HCT116 (cell line): ENCODE results near the gene CAV2. TPM values are rescaled to one million over a fixed set of nuclear protein-coding genes. Genes with fewer than 3 reads are reported as not detected.

Source experiments
- ATAC-seq: fragments of 200-7000 bp; cut with Tn5 transposase; 2 replicates; pipeline ENCODE4 v1.9.1; 2020; ENCODE audit warnings: mild to moderate bottlenecking, moderate library complexity
- BruUV-seq: library from RNA; stranded (reverse); fragments of 400-500 nt; replicated peaks from 2 replicates; lab custom pipeline; 2021; lab: Mats Ljungman, UMichigan
- CTCF ChIA-PET: fragments of 300-600 bp; sonication (Branson Sonifier 250); formaldehyde crosslinking; loops from one replicate; lab custom pipeline; 2021; ENCODE audit warnings: antibody characterized with exemption; lab: Charles Lee
- POLR2A ChIA-PET: fragments of 300-600, 350-600 bp; sonication (Branson Sonifier 250); formaldehyde crosslinking; loops from one replicate; lab custom pipeline; 2021; ENCODE audit warnings: antibody characterized with exemption; lab: Charles Lee
- RAD21 ChIA-PET, 2 experiments: fragments of 300-600 bp; sonication (Branson Sonifier 250); formaldehyde crosslinking; loops; one replicate each; lab custom pipeline; 2023; ENCODE audit warnings: low total read pairs in 2 of 2; ENCODE audit not compliant: uncharacterized antibody in 2 of 2, unreplicated experiment in 2 of 2, low non-redundant PET in 1 of 2; lab: Charles Lee
- DNase-seq: peaks from one replicate; pipeline ENCODE4 v3.0.0-alpha.2; 2010; ENCODE audit warnings: low read depth, low spot score
- H2AFZ ChIP-seq: fragments of 200-600 bp; shearing (Covaris generic), sonication (generic); 2 replicates; pipeline ENCODE4 v1.6.1; 2017; ENCODE audit warnings: low read depth, mixed run types, mixed read lengths, antibody characterized with exemption, low read length; ENCODE audit not compliant: poor library complexity, severe bottlenecking
- H3K27ac ChIP-seq: 2 replicates; pipeline ENCODE4 v1.5.1; 2012; ENCODE audit warnings: low read depth, low read length
- H3K27me3 ChIP-seq: fragments of 200-600 bp; sonication (generic); 2 replicates; pipeline ENCODE4 v1.6.1; 2016; ENCODE audit warnings: mixed run types, low read length, mixed read lengths; ENCODE audit not compliant: insufficient read depth
- H3K36me3 ChIP-seq, 2 experiments: fragments of 200-500 bp in 1 of 2; fragments of 200-600 bp in 1 of 2; sonication (Bioruptor generic) in 1 of 2; sonication (generic) in 1 of 2; 2 replicates each; pipeline versions ENCODE4 v1.5.1 to v1.6.1; 2014 to 2016; ENCODE audit warnings: low read length in 2 of 2, inconsistent platforms in 1 of 2, mixed read lengths in 1 of 2, mixed run types in 1 of 2; ENCODE audit not compliant: insufficient read depth in 2 of 2, control insufficient read depth in 1 of 2
- H3K4me1 ChIP-seq, 2 experiments: fragments of 200-600 bp in 1 of 2; sonication (generic) in 1 of 2; 2 replicates each; pipeline versions ENCODE4 v1.5.1 to v1.6.1; 2012 to 2017; ENCODE audit warnings: low read length in 2 of 2, inconsistent platforms in 1 of 2, mild to moderate bottlenecking in 1 of 2, mixed read lengths in 1 of 2, mixed run types in 1 of 2, moderate library complexity in 1 of 2; ENCODE audit not compliant: insufficient read depth in 2 of 2, control insufficient read depth in 1 of 2
- H3K4me2 ChIP-seq: fragments of 200-600 bp; sonication (generic); 2 replicates; pipeline ENCODE4 v1.6.1; 2017; ENCODE audit warnings: mixed run types, low read length, mixed read lengths
- H3K4me3 ChIP-seq, 2 experiments: fragments of 200-600 bp in 1 of 2; sonication (generic) in 1 of 2; replicated peaks in 1 of 2; 2 replicates each; pipeline ENCODE4 v1.5.1; 2011 to 2016; ENCODE audit warnings: low read length in 2 of 2, control low read depth in 1 of 2, low read depth in 1 of 2, mild to moderate bottlenecking in 1 of 2, mixed read lengths in 1 of 2, mixed run types in 1 of 2
- H3K79me2 ChIP-seq: fragments of 200-600 bp; sonication (generic); 2 replicates; pipeline ENCODE4 v1.6.1; 2017; ENCODE audit warnings: mild to moderate bottlenecking, mixed run types, low read length, moderate library complexity, mixed read lengths; ENCODE audit not compliant: insufficient read depth
- H3K9ac ChIP-seq: fragments of 200-600 bp; sonication (generic); 2 replicates; pipeline ENCODE4 v1.6.1; 2016; ENCODE audit warnings: low read length, mixed read lengths
- H3K9me2 ChIP-seq: fragments of 200-600 bp; sonication (generic), shearing (Covaris generic); 2 replicates; pipeline ENCODE4 v1.6.1; 2017; ENCODE audit warnings: mixed run types, mild to moderate bottlenecking, moderate library complexity; ENCODE audit not compliant: insufficient read depth
- H3K9me3 ChIP-seq, 2 experiments: fragments of 200-500 bp in 1 of 2; fragments of 200-600 bp in 1 of 2; sonication (Bioruptor generic) in 1 of 2; sonication (generic) in 1 of 2; 2 replicates each; pipeline ENCODE4 v1.6.1; 2014 to 2017; ENCODE audit warnings: low read length in 2 of 2, mixed read lengths in 2 of 2, inconsistent platforms in 1 of 2, low read depth in 1 of 2, mild to moderate bottlenecking in 1 of 2, mixed run types in 1 of 2, moderate library complexity in 1 of 2; ENCODE audit not compliant: control insufficient read depth in 1 of 2, insufficient read depth in 1 of 2
- H4K20me1 ChIP-seq: fragments of 200-600 bp; sonication (generic), shearing (Covaris generic); 2 replicates; pipeline ENCODE4 v1.6.1; 2017; ENCODE audit warnings: mixed run types, mild to moderate bottlenecking, moderate library complexity; ENCODE audit not compliant: insufficient read depth
- EGR1 ChIP-seq: IDR thresholded peaks from 2 replicates; pipeline ENCODE4 v1.6.1; 2012; ENCODE audit warnings: low read depth
- JUND ChIP-seq: IDR thresholded peaks from 2 replicates; pipeline ENCODE4 v1.6.1; 2012
- RAD21 ChIP-seq: IDR thresholded peaks from 2 replicates; pipeline ENCODE4 v1.6.1; 2012; ENCODE audit warnings: low read depth, mild to moderate bottlenecking
- SP1 ChIP-seq: IDR thresholded peaks from 2 replicates; pipeline ENCODE4 v1.6.1; 2012; ENCODE audit warnings: low read depth
- TCF7L2 ChIP-seq: IDR thresholded peaks from 2 replicates; pipeline ENCODE4 v1.7.0; 2011; ENCODE audit warnings: borderline replicate concordance, inconsistent platforms; ENCODE audit not compliant: insufficient read depth, insufficient read length; ENCODE audit errors: extremely low read depth
- ZFX ChIP-seq: fragments of 450-650 bp; IDR thresholded peaks from 2 replicates; pipeline ENCODE4 v1.6.1; 2017
- intact Hi-C: fragments of 100-400 bp; cut with micrococcal nuclease; formaldehyde crosslinking; loops from 2 replicates; pipeline ENCODE4 v1.10.0; 2022
- total RNA-seq: library from RNA; stranded (reverse); gene quantifications from one replicate; pipeline ENCODE4 v1.2.1, GENCODE V29; 2021; ENCODE audit not compliant: unreplicated experiment
- TF ChIP-seq, protein P1 (sequence below): IDR thresholded peaks from 2 replicates; pipeline ENCODE4 v1.6.1; 2012
- TF ChIP-seq, protein P2 (sequence below): IDR thresholded peaks from 2 replicates; pipeline ENCODE4 v1.6.1; 2012; ENCODE audit warnings: low read depth
- TF ChIP-seq, protein P3 (sequence below): IDR thresholded peaks from 2 replicates; pipeline ENCODE4 v1.6.1; 2012

The CAV2 gene
- total RNA-seq, 1 experiment from 2014 or later, result 157 TPM

- BruUV-seq, result no TSS peak
- ATAC-seq (peak; percentile 47), DNase-seq (peak; percentile 8)
- no peak overlapping the region for H3K9ac ChIP-seq
- TF ChIP-seq, protein P1, sequence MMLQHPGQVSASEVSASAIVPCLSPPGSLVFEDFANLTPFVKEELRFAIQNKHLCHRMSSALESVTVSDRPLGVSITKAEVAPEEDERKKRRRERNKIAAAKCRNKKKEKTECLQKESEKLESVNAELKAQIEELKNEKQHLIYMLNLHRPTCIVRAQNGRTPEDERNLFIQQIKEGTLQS, result no peak
- TF ChIP-seq TCF7L2 (no peak), RAD21 (no peak), SP1 (no peak), EGR1 (no peak), ZFX (no peak), JUND (no peak)
- TF ChIP-seq, protein P2, sequence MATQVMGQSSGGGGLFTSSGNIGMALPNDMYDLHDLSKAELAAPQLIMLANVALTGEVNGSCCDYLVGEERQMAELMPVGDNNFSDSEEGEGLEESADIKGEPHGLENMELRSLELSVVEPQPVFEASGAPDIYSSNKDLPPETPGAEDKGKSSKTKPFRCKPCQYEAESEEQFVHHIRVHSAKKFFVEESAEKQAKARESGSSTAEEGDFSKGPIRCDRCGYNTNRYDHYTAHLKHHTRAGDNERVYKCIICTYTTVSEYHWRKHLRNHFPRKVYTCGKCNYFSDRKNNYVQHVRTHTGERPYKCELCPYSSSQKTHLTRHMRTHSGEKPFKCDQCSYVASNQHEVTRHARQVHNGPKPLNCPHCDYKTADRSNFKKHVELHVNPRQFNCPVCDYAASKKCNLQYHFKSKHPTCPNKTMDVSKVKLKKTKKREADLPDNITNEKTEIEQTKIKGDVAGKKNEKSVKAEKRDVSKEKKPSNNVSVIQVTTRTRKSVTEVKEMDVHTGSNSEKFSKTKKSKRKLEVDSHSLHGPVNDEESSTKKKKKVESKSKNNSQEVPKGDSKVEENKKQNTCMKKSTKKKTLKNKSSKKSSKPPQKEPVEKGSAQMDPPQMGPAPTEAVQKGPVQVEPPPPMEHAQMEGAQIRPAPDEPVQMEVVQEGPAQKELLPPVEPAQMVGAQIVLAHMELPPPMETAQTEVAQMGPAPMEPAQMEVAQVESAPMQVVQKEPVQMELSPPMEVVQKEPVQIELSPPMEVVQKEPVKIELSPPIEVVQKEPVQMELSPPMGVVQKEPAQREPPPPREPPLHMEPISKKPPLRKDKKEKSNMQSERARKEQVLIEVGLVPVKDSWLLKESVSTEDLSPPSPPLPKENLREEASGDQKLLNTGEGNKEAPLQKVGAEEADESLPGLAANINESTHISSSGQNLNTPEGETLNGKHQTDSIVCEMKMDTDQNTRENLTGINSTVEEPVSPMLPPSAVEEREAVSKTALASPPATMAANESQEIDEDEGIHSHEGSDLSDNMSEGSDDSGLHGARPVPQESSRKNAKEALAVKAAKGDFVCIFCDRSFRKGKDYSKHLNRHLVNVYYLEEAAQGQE, result no peak
- TF ChIP-seq, protein P3, sequence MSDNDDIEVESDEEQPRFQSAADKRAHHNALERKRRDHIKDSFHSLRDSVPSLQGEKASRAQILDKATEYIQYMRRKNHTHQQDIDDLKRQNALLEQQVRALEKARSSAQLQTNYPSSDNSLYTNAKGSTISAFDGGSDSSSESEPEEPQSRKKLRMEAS, result no peak
- RAD21 ChIA-PET, result no interaction called here
- H3K79me2 ChIP-seq, result peaks cover 96% of the 10 kb centered on the region
- no peaks in the 10 kb centered on the region for H3K9me2 ChIP-seq
- H3K4me2 ChIP-seq, result no peak overlapping the region
- no peaks in the 10 kb centered on the region for H3K9me3 ChIP-seq
- no peaks in the 10 kb centered on the region for H3K27me3 ChIP-seq
- CTCF ChIA-PET, result no interaction called here
- H3K4me1 ChIP-seq, result no peaks in the 10 kb centered on the region
- H3K27ac ChIP-seq, result no peak overlapping the region
- POLR2A ChIA-PET, result no interaction called here
- H3K4me3 ChIP-seq, result no peak overlapping the region
- intact Hi-C loops, result no loop called here
- peaks cover 11% of the 10 kb centered on the region; the same call in 1 of the 2 replicates for H4K20me1 ChIP-seq
- peaks cover 4 to 82% of the 10 kb centered on the region in 2 experiments for H3K36me3 ChIP-seq
- H2AFZ ChIP-seq, result no peak overlapping the region
These were observed 53.1 kb downstream of the CAV2 start for GRCh38 chr7:116552602-116553001.
